ENCODE results near the gene TPGS1.
A peak's percentile ranks its signal among the peaks of the same experiment; 100 is the strongest.

Gene TPGS1

GRCh38 chr19:507286-508203, at the start of gene TPGS1:
Gene TPGS1, plus strand, starts transcription at chr19:507497. Its CDS starts 10 bp downstream, at chr19:507507.
- peak; percentile 48 to 79 for DNase-seq

- DNase-seq, result no peak
Measured at GRCh38 chr19:457636-458035, 49.7 kb upstream of the TPGS1 start.

GRCh38 chr19:458091-459042, 48.9 kb upstream of the TPGS1 start:
- DNase-seq, result no peak

- peak in 1 of 2 experiments; percentile 77 for DNase-seq
Measured at GRCh38 chr19:459724-460511, 47.4 kb upstream of the TPGS1 start.

GRCh38 chr19:460877-461720, 46.2 kb upstream of the TPGS1 start, which contains the start of gene SHC2:
Gene SHC2, minus strand, starts transcription at chr19:461033. Its CDS starts 37 bp downstream, at chr19:460996.
- DNase-seq, result peak in 1 of 2 experiments; percentile 33

- DNase-seq, result peak in 1 of 2 experiments; percentile 56
Measured at GRCh38 chr19:461721-462551, 45.4 kb upstream of the TPGS1 start.

- DNase-seq, result no peak
Measured at GRCh38 chr19:463483-464207, 43.7 kb upstream of the TPGS1 start.

GRCh38 chr19:464208-464545, 43.1 kb upstream of the TPGS1 start:
- DNase-seq, result no peak

- DNase-seq, result no peak
Measured at GRCh38 chr19:465056-465816, 42.1 kb upstream of the TPGS1 start.

- no peak for DNase-seq
Measured at GRCh38 chr19:467554-467953, 39.7 kb upstream of the TPGS1 start.

GRCh38 chr19:468587-469256, 38.6 kb upstream of the TPGS1 start:
- DNase-seq, result no peak

- no peak for DNase-seq
Measured at GRCh38 chr19:469833-470232, 37.5 kb upstream of the TPGS1 start.

GRCh38 chr19:470701-471100, 36.6 kb upstream of the TPGS1 start:
- DNase-seq, result no peak

- DNase-seq, result no peak
Measured at GRCh38 chr19:472005-472858, 35.1 kb upstream of the TPGS1 start.

GRCh38 chr19:474126-475078, 32.9 kb upstream of the TPGS1 start:
- no peak for DNase-seq

- no peak for DNase-seq
Measured at GRCh38 chr19:475360-475759, 31.9 kb upstream of the TPGS1 start.
